Astrocyte of the hippocampus (primary cell): ENCODE results near the gene VPS52.
A peak's percentile ranks its signal among the peaks of the same experiment; 100 is the strongest.
"Not testable (repeated sequence)": the region's sequence is repeated elsewhere in the genome, so short reads cannot be mapped to it uniquely, and the experiment has no call there.

ENCODE experiments used
- DNase-seq: peaks from one replicate; pipeline ENCODE4 v3.0.0; 2011; ENCODE audit warnings: low read depth, low spot score

Gene VPS52

DNA sequence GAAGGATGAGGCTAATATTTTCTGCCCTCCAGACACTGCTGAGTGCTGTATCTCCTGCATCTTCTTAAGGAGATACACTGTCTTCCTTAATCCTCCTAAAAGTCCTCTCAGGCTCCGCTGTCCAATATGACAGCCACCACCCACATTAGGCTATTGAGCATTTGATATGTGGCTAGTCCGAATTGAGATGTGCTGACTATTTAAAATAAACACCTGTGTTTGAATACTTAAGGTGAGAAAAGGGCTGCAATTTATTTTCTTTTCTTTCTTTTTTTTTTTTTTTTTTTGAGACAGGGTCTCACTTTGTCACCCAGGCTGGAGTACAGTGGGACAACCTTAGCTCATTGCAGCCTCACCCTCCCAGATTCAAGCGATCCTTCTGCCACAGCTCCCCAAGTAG, 30.2 kb upstream of the VPS52 start:
- DNase-seq, result no peak

GRCh38 chr6:33299237-33299944, 27.7 kb upstream of the VPS52 start:
- DNase-seq, result peak; percentile 97

- DNase-seq, result peak; percentile 80
Measured at GRCh38 chr6:33298773-33299236, 27.1 kb upstream of the VPS52 start, which contains the start of gene RGL2. TSS of gene RGL2 (minus strand) at chr6:33298942. CDS start at chr6:33298610, 332 bp downstream.

DNA sequence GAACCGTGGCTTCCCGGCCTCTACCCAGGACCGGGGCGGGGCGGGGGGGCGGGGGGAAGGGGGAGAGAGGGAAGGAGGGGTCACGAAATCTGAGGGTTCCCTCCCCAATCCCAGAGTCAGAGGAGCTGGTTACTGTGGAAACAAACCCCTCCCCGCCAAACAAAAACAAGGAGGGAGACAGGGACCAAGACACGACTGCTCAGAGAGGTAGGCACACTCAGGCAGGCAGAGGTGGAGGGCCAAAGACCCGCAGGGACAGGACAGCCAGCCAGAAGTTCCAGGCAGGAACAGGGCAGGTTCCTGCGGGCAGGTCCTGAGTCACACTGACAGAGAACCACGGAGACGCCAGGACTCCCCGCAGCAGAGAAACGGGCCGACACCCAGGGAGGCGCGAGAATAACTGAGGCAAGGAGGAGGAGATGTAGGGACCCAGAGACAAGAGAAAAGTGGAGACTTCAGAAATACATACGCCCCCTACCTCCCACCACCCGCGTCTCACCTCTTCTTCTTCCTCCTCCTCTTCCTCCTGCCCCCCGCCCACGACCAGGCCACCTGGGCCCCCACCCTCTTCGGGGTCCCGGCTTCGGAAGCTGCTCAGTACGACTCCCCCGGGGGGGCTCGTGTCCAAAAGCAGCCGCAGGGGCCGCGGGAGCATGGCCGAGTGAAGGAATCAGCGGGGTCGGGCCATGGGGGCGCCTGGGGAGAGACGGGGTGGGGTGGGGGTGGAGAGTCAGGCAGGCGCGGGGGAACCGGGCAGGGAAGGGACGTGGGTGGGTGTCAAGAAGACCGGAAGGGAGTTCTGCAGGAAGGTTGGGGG, 26.5 kb upstream of the VPS52 start:
- peak; percentile 79 for DNase-seq

- DNase-seq, result peak; percentile 53
Measured at GRCh38 chr6:33297406-33297955, 25.8 kb upstream of the VPS52 start.

- DNase-seq, result no peak
Measured at GRCh38 chr6:33296797-33297405, 25.2 kb upstream of the VPS52 start.

- no peak for DNase-seq
Measured at GRCh38 chr6:33295621-33296369, 24.1 kb upstream of the VPS52 start.

DNA sequence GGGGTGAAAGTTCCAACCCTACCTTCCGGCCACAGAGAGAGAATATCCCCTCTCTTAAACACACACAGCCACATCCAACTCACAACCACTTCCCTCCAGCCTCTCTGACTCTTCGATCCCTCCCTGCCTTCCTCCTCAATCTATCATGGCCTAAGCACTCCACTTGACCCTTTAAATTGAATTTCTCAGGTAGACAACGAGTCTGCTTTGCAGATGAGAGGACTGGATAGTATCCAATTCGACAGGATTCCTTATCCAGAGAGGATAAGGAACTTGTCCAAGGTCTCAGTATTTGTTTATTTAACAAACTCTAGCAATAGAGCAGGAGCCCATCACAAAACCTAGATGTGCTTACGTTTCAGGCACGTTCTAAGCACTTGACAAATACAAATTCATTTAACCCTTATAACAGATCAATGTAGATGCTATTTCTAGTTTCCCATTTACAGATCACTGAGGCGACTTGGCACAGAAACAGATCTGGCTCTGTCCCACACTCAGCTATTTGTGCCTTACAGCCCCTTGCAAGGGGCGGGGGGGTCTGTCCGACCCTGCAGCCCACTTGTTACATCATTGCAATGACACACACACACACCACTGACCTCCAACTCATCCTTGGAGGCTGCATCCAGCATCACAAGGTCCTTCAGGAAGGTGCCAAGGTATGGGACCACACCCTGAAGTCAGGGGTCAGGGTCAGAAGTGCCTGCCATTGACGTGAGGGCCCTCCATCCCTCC, 22.6 kb upstream of the VPS52 start:
- DNase-seq, result no peak

GRCh38 chr6:33292996-33293682, 21.5 kb upstream of the VPS52 start:
- DNase-seq, result no peak

GRCh38 chr6:33290459-33290858, 18.8 kb upstream of the VPS52 start:
- DNase-seq, result no peak

GRCh38 chr6:33289784-33290315, 18.2 kb upstream of the VPS52 start:
- DNase-seq, result no peak

DNA sequence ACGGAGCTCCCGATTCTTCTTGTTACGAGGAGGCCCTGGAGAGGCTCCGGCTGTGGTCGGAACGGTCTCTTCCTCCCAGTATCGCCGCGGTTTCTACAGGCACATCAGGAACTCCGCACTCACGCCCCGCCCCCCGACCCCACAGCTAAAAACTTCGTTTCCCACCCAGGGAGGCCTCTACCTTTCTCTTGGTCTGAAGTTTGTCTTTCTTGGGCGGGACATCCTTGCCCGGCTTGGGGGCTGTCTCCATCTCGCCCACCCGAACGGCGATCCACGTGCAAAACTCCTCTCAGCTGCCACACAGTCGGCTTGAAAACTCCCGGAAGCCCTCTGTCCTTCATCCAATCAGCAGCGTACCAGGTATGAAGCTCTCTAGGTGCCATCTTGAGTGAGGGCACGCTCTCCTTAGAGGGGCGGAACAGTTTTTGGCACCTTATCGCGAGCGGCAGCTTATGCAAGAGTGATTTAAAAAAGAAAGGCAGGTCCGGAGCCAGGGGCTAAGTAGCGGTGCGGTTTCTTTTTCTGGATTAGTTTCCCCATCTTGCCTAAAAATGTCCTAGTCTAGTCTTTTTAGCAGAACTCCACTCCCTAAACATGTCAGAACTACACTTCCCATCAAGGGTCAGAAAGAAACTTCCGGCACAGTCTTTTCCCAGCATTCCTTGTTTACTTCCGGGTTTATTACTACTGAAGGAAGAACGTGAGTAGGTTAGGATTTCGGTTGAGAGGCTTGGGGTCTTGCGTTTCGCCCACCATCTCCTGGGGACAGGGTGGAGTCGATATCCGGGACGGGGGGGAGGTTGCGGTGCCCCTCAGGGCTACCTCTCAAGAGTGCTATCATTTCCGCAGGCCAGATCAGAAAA, 17.5 kb upstream of the VPS52 start, which contains the start of the genes PFDN6 and WDR46:
Gene PFDN6 (plus strand): TSS at position 681 of the 863 bp plus-strand sequence. CDS start 256 bp downstream, outside the sequence.
Gene WDR46 (minus strand): TSS at position 319 of the 863 bp plus-strand sequence. CDS start 69 bp downstream, at position 250.
- DNase-seq, result peak; percentile 92

DNA sequence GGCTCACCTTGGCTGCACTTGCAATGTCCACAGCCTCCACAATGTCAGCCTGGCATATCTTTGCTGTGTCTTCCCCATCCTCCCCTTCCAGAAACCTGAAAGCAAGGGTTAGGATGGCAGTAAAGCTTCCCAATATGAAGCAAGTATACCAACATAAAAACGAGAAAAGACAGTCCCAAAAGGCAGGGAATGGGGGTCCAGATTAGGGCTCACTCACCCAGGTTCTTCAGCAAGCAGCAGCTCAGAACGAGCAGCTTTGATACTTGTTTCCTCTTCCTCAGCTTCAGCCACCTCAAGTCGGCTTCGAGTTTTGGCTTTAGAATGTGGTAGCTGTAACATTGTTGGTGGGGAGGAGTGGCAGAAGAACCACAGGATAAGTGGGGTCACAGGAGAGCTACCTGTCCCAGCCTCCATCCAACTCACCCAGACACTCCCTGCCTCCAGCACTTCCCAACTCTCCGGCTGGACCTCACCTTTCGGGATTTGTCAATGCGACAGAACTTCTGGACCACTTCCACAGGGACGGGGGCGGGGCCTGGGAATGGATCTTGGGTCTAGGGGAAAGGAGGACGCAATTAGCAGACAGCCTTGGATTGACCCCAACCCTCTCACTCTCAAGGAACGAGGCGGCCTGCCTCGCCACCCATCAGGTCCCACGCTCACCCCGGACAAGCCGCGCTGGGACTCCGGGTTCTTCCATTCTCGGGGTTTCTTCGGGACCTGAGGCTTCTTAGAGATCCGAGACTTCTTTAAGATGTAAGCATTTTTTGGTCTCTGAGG, 16.7 kb upstream of the VPS52 start:
- DNase-seq, result no peak

GRCh38 chr6:33286946-33287914, 15.6 kb upstream of the VPS52 start:
- DNase-seq, result no peak

GRCh38 chr6:33285214-33285613, 13.5 kb upstream of the VPS52 start:
- not testable (repeated sequence) for DNase-seq

- no peak for DNase-seq
Measured at GRCh38 chr6:33280539-33280938, 8.9 kb upstream of the VPS52 start.
